ENCODE data around the gene MT1B. TPM values are rescaled to one million over a fixed set of nuclear protein-coding genes. Genes with fewer than 3 reads are reported as not detected.

MT1B gene
- total and polyA plus RNA-seq, 2 of the 13 experiments (the other 11 are each of a cell fraction or from before 2014, with no cell fraction given), result 0.89 TPM; not detected in 1

GRCh38 chr16:56625140-56625942 lies 26.3 kb upstream of the MT1B start, which contains the start of gene MT1E (continued):
- TF ChIP-seq PATZ1 (CRISPR knock-in tag; IDR thresholded peaks at IDR 0.05) (peak; percentile 64; the same call in 1 of the 2 replicates), ZNF598 (CRISPR knock-in tag; IDR thresholded peaks at IDR 0.05; ENCODE audit: borderline replicate concordance) (no peak), KAT7 (CRISPR knock-in tag; IDR thresholded peaks at IDR 0.05; ENCODE audit: borderline replicate concordance) (peak; percentile 54; the same call in 1 of the 2 replicates), ZBTB46 (CRISPR knock-in tag; IDR thresholded peaks at IDR 0.05; ENCODE audit: borderline replicate concordance) (no peak; the same call in 1 of the 2 replicates), KDM2A (CRISPR knock-in tag; IDR thresholded peaks at IDR 0.05; ENCODE audit: borderline replicate concordance, low read depth) (peak; percentile 86; the same call in 1 of the 2 replicates), LBX2 (CRISPR knock-in tag; IDR thresholded peaks at IDR 0.05; ENCODE audit: borderline replicate concordance) (0 out of 2 replicates have a peak, but pooled peaks have one; percentile 14), MYPOP (CRISPR knock-in tag; IDR thresholded peaks at IDR 0.05) (peak; percentile 89), MLXIP (CRISPR knock-in tag; IDR thresholded peaks at IDR 0.05; ENCODE audit: borderline replicate concordance) (no peak), TRIM24 (CRISPR knock-in tag; IDR thresholded peaks at IDR 0.05) (no peak), RBFOX2 (IDR thresholded peaks at IDR 0.05; ENCODE audit: low read depth, low read length) (peak; percentile 91), MTF2 (CRISPR knock-in tag; IDR thresholded peaks at IDR 0.05; ENCODE audit: borderline replicate concordance) (0 out of 2 replicates have a peak, but pooled peaks have one; percentile 71), ZMAT3 (CRISPR knock-in tag; conservative IDR thresholded peaks at IDR 0.05) (no peak; the same call in 1 of the 2 replicates), ZNF768 (CRISPR knock-in tag; IDR thresholded peaks at IDR 0.05) (peak; percentile 92), HOXA9 (CRISPR knock-in tag; IDR thresholded peaks at IDR 0.05; ENCODE audit: borderline replicate concordance) (no peak), ZIK1 (CRISPR knock-in tag; IDR thresholded peaks at IDR 0.05; ENCODE audit: borderline replicate concordance, low read depth) (peak; percentile 69; the same call in 1 of the 2 replicates)
